GM19023 (cell line): ENCODE data around the gene MAB21L4.

Experiments
- ATAC-seq: cut with Tn5 transposase; IDR thresholded peaks from one replicate; pipeline ENCODE4 v1.9.1; 2021; ENCODE audit warnings: mild to moderate bottlenecking, moderate library complexity; ENCODE audit not compliant: unreplicated experiment

The MAB21L4 gene

DNA sequence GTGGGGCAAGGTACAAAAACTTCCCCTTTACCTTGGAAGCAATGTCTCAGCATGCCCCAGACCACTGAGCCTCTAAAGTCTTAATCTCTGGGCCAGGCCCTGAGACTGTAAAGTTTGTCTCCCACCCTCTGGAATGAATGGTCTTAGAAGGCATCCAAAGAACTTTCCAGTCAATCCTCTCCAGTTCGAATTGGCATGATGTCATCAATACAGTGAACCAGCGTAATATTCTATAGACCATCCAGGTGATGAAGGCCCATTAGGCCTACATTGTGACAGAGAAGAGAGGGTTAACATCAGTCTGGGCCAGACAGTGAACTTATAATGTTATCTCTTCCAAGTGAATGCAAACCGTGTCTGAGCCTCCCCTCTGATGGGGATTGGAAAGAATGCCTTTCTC lies 11.2 kb downstream of the MAB21L4 start:
- no peak for ATAC-seq

DNA sequence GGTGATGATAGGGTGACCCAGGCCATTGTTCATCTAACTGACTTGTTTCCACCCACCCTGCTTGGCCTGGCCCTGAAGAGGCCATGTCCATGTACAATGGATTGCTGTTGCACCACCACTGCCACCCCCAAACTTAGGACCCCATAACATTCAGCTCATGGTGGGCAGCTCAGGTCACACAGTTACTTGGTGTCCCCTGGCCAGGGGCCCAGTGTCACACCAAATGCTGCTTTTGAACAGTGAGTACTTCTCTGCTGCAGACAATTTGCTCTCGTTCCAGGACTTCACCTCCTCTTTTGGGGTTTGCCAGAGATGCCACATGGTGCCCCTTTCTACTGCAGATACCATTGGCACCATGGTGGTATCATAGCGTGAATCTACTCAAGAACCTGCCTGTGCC lies 11.7 kb downstream of the MAB21L4 start:
- ATAC-seq: no peak

DNA sequence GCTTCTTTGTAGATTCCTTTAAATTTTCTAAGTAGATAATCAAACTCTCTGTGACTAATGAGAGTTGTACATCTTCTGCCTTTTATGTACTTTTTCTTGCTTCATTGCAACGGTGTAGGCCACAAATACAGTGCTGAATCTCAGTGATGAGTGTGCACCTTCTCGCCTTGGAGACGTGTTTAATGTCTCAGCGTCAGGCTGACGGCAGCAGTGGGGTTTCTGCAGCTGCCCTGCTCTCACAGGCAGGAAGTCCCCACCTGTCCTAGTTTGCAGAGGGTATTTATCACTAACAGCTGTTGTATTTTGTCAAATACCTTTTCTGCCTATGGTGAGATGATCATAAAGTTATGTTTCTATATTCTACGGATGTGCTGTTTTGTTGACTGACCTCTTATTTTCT lies 14.0 kb downstream of the MAB21L4 start:
- ATAC-seq: no peak

DNA sequence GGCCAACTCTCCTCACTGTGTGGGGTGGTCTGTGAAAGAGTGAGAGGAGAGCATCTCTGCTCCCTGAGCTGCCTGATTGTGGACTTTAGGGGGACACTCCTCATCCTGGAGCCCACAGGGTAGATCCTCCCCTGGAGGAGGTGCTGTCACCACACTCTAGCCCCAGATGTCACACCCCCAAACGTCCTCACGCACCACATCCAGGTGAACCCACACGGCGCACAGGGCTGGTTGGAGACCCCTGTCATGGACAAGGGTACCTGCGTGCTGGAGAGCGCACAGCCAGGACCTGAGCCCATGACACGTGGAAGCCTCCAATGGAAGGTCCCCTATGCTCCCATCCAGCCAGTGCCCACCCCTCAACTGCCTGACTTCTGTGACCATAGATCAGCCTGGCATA lies 16.9 kb downstream of the MAB21L4 start:
- no peak for ATAC-seq

DNA sequence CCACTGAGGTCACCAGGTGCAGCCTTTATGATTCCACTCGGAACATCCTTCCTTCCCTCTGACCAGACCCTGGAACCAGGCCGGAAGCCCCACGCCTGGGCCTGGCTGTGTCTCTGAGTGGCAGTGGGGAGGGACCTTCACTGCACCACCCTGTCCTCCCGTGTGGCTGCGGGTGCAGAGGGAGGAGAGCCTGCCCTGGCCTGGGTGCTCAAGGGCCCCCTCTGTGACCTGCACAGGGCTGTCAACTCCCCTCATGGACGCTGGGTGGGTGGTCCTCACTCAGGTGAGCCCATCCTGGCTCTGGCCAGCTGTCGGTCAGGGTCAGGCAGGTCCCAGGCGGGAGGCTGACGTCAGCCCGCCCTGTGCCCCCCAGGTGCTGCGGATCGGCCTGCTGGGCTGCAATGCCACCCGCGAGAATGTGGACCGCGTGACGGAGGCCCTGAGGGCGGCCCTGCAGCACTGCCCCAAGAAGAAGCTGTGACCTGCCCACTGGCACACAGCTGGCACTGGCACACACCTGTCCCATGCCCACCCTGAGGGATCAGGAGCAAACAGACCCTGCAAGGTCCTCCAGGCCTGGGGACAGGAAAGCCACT lies 17.5 kb downstream of the MAB21L4 start:
- ATAC-seq: no peak

DNA sequence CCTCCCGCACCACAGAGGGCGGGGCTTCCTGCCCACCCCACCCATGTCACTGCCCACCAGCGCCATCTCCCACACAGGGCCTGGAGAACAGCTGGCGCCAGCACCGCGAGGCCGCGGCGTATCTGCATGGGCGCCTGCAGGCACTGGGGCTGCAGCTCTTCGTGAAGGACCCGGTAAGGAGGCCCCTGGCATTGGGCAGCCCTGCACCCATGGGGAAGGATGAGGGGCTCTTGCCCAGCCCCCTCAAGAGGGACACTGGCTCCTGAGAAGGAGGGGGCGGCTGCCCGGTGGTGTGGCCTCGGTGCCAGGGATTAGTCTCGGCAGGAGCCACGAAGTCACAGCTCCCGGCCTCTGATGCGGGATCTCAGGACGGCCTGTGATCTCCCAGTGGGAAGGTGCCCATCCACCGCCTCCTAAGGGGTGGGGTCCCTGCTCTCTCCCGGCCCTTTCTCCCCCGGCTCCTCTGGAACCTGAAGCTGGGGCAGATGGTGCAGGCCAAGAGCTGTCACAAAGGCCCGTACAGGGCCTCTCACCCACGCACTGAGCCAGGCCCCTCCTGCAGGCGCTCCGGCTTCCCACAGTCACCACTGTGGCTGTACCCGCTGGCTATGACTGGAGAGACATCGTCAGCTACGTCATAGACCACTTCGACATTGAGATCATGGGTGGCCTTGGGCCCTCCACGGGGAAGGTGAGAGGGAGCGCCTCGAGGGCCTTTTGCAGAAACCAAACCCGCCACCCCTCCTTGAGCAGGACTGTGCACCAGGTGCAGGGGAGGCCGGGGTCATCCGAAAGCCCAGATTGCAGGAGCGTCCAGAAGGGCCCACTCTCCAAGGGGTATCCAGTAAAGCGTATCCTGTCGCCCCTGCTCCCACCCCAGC lies 18.3 kb downstream of the MAB21L4 start:
- no peak for ATAC-seq

DNA sequence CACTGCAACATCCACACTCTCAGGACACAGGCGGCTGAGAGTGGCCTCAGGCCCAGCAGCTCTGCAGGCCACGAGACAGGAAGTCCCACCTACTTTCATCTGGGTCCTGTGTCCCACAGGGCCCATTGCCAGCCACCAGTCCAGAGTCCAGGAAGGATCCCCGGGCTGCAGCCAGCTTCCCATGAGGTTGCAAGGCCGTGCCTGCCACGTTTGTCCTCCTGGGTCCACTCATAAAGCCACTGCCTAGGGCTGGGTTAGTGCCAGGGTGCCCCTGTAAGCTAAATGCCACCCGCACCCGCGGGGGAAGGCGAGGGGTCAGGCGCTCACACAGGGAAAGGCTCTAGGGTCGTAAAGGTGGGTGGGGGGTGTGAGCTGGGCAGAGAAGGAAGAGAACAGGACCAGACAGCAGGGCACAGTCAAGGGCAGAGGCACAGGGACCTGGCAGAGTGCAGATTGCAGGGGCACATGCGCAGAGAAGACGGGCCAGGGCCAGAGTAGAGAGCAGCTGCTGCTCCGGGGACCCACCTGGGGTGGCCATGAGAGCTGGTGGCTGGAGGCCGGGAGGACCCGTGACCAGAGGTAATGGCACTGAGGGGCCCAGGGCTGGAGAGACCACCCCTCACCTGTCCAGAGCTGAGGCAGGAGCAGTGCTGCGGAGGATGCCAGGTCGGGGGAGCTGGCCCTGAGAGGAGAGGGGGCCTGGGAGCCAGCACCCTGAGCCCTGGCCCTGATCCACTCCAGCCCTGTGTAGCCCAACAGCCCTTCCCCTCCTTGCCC lies 19.3 kb downstream of the MAB21L4 start:
- ATAC-seq: no peak

DNA sequence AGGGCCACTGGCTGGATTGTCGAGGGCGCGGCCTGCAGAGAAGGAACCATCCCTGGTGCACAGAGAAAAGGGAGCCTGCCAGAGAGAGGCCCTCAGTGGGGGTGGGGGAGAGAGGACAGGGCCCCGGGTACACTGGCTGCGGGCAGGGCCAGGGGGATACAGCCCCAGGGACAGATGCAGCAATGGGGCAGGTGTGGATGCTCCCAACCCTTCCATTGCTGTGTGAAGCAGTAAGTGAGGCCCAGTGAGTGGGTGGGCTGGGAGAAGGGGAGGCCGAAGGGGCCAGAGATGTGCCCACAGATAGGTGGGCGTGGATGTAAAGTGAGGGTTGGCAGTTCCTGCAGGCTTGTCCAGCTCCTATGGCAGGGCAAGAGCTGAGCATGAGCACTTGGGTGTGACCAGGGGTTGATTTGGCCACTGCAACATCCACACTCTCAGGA lies 19.9 kb downstream of the MAB21L4 start:
- ATAC-seq: no peak

DNA sequence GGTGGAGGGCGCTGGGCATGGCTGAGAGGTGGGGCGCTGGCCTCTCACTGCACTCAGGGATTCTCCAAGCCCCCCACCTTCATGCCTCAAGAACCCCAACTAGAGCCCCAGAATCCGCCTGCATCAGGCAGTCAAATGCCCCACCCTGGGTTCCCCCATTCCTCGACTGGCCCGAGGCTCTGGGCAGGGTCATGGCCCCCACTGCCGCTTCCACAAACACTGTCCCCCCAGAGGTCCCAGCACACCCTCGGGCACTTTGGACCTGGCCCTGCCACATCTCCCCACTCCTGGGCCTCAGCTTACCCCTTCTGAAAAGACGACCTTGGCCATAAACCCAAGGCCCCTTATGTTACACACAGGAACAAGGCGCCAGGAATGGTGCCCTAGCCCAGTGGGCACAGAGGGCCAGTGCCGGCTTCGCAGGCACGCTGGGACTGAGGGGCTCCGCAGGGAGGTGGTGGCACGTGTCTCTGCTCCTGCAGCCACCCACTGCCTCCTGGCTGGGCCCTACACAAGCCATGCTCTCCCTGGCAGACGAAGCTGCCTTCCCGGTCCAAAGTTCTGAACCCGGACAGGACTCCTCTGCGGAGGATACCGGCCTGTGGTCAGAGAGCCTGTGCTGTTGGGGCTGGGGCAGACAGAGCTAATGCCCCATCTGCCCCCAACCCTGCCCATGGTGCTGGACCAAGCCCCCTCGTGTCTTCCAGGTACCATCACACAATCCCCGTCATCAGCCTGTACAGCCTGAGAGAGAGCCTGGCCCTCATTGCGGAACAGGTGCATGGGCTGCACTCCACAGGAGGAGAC lies 20.5 kb downstream of the MAB21L4 start:
- ATAC-seq: no peak

DNA sequence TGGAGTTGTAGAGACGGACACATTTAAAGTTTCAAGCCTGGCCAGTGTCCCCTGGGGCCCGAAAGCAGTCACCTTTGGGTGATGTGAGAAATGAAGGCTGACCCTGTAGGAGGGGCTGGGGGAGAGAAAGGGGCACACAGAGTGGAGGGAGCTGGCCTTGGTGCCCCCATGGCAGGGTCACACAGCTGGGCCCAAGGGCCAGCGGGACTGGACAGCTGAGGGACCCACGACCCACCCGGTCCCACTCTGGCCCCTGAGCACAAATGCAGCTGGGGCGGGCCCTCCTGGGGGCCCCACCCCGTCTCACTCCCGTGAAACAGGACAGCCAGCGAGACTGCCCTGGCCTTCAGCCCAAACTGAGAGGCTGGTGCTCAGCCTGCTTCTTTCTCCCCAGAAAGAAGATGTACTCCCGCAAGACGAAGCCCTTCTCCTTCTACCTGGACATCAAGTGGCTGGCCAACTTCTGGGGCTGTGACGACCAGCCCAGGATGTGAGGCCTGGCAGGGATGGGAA lies 21.2 kb downstream of the MAB21L4 start:
- ATAC-seq: no peak

DNA sequence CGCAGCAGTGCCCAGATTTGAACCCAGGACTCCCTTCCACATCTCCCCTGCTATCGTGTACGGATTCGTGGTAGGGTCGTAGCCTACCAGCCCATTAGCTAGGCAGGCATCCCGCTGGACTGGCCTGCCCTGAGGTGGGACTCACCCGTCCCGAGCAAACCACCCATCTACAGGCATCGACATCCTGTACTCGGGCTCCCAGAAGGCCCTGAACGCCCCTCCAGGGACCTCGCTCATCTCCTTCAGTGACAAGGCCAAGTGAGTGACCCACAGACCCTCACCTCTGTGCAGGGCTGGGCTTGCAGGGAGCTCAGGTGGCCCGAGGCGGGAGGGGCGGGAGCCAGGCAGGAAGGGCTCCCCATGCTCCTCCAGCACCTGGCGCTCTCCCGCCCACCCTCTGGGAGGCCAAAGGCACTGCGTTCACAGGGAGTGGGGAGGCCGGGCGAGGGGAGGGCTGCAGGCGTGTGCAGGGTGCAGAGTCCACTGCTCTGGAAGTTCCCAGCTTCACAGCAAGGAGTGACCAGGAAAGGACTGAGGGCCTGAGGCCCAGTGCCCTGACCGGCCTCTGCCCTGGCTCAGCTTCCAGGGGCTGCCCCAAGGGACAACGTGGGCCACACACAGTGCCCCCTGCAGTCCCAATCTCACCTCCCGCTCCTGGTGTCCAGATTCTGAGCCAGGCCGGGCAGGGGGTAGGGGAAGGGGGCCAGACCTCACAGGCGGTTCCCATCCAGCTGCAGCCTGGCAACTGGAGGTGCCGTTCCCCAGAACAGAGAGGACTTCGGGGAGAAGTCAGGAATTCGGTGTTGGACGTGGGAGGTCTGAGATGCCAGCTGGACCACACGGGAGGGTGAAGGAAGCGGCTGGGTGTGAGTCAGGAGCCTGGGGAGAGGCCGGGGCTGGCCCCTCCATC lies 21.9 kb downstream of the MAB21L4 start:
- ATAC-seq: no peak

DNA sequence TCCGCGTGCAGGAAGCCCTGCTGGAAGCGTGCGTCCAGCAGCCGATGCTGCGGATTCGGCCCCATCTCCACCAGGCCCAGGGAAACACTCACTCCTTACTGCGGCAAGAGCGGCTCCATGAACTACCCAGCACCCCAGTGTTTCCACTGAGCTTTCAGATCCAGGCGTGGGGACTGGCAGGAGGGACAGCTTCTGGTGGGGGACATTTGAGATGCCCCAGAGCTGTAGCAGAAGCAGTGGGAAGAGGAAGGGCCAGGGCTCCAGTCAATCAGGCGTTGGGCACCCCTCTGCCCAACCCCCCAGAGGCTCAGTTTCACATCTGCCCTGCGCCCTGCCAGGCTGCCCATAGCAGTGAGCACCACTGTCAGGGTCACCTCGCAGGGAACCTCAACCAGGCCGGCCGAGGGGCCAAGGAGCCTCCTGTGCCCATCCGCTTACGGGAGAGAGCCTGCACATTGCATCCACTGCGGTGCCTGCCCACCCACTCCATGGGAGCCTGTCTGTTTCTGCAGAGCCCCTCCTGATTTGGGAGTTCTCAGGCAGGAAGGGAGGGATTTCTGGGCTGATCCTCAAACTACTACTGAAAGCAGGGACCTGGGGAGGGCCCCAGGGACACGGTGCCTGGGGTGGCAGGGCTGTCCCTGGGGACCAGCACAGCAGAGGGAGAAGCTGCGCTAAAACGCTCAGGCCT lies 22.7 kb downstream of the MAB21L4 start:
- no peak for ATAC-seq

DNA sequence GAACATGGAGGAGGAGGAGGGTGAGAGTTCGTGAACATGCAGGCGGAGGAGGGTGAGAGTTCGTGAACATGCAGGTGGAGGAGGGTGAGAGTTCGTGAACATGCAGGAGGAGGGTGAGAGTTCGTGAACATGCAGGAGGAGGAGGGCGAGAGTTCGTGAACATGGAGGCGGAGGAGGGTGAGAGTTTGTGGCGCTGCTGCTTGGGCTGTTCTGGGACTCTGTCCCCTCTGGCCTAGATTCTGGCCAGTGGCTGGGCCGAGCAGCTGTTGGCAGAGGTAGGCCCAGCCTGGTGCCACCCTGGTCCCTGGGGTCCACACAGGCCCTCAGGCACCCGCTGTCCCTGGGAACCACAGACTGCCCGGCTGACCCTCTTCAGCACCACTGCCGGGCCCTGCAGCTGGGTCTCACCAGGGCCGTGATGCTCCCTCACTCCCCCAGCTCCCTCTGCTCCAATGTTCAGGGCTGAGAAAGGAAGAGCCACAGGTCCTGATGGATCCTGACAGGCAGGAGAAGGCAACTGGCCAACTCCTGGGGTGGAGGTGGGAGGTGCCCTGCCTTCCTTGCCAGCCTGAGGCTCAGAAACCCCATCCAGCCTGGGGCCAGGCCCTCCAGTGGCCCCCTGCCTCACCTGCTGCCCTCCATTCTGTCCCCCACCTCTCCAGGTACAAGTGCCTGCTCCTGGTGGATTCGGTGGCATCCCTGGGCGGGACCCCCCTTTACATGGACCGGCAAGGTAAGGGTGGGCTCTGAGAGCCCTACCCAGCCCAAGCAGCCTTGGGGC lies 23.4 kb downstream of the MAB21L4 start:
- ATAC-seq: no peak

DNA sequence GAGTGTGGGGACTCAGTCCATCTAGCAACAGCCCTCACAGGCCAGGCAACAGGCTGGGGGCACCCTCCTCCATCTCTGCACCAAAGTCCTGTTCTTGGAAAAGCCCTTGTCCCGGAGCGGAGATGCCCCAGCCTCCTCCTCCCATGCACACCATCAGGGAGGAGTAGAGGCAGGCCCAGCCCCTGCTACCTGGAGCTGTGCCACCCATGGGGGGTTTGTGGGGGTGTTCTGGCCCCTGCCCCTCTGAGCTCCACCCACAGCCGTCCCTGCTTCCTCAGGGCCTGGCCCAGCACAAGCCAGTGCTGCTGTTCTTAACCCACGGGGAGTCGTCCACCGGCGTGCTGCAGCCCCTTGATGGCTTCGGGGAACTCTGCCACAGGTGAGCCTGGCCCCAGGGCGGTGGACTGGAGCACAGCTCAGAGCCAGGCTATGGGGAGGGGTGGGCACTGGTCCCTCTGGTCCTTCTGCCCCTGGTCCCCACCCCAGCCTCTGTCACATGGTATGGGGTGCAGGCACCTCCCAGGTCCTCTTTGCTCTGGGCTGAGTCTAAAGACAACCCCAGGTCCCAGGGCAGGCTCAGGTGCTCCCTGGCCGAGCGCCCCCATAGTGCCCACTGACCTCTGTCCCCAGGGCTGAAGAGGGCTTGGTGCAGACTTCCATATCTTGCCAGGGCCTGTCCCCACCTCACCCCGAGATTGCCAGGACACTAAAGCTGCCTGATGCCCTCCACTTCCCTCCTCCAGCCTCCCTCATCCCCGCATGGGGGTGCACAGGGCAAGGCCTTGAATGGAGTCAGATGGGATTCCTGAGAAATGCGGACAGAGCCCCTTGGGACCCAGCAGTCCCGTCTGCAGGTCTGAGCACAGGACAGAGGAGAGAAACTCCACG lies 24.6 kb downstream of the MAB21L4 start:
- no peak for ATAC-seq

DNA sequence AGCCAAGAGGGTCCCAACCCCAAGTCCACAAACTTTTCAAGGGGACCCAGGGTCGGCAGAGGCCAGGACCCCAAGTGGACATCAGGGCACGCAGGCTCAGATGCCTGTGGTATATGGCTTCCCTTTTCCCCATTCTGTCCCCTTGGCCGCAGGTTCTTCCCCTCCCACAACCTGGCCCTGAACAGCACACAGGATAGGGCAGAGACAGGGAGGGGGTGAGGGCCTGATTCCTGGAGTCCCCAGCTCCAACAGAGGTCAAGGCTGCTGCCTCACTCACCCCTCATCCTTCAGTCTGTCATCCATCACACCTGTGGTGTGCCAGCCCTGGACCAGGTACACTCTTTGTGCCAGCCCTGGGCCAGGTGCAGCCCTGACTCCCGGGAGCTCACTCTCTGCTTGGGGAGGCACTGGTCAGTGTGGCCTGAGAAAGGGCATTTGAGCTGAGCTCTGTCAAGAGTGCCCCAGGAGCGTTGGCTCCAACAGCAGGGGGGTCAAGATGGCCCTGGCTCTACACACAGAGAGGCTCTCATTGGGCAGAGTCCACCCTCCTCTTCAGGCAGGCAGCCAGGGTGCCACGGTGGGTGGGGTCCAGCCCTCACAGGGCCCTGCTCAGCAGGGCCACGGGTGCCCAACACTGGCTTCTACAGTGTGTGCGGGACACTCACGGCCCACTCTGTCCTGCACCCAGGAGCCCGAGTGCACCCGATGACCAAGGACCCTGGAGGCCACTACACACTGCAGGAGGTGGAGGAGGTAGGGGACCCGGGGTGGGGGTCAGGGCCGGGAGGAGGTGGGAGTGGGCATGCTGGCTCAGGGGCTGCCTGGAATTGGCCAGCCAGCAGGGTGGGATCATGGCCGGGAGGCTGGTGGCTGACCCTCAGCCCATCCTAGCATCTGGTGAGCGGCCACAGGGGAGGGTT lies 25.7 kb downstream of the MAB21L4 start:
- no peak for ATAC-seq
